GM19452 (cell line): ENCODE data around the gene SLC6A6.
"Not testable (repeated sequence)": the region's sequence is repeated elsewhere in the genome, so short reads cannot be mapped to it uniquely, and the experiment has no call there.

Experiments
- ATAC-seq: cut with Tn5 transposase; IDR thresholded peaks from one replicate; pipeline ENCODE4 v1.9.1; 2021; ENCODE audit not compliant: unreplicated experiment

The SLC6A6 gene

DNA sequence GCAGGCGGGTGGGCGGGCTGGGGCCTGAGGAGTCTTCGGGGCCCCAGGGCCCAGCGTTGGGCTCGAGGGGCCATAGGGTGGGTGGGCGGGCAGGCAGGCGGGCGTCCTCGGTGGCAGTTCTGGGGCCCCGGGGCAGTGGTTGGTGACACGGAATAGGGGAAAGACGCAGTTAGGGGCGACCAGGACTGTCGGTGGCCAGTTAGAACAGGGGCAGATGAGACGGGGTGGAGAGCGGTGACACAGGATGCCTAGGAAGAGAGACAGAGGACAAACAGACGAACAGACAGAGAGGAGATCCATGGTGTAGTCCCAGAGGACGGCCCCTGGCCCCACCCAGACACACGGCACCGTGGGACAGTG is 101.3 kb downstream of the SLC6A6 start:
- ATAC-seq: no peak

GRCh38 chr3:14505001-14505802 is 102.8 kb downstream of the SLC6A6 start:
- ATAC-seq: no peak

DNA sequence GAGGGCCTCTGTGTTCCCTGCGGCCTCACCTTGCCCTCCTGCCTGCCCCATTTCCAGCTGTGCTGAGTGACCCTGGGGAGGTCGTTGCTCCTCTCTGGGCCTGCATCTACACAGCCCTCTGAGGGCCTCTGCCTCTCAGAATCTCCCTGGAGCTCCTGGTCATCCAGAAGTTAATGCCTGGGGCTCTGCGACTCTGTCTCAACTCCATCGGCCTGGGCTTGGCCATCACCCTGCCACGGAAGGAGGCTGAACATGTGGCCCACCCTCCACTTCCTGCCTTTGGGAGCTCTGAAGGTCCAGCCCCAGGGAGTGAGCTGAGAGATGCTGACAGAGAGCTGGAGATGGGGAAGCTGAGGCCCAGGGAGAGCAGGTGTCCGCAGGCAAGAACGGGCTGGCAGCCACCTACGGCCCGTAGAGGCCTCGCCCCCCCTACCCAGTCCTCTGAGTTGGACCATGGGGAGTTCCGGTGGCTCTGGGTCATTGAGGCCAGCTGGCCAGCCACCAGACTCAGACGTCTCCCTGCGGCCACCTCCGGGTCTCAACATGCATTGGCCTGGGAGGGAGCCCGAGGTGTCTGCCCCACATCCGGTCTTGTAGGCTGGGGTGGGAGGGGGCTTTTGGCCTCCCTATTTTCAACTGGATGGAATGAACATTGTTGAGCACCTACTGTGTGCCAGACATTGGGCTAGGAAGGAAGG is 103.5 kb downstream of the SLC6A6 start:
- ATAC-seq: no peak

- no peak for ATAC-seq
Observed at GRCh38 chr3:14506626-14507304, 104.4 kb downstream of the SLC6A6 start.

GRCh38 chr3:14507305-14507741 is 104.9 kb downstream of the SLC6A6 start:
- ATAC-seq: no peak

- ATAC-seq: no peak
Observed at GRCh38 chr3:14507757-14508504, 105.5 kb downstream of the SLC6A6 start.

GRCh38 chr3:14508505-14508819 is 106.1 kb downstream of the SLC6A6 start:
- ATAC-seq: no peak

DNA sequence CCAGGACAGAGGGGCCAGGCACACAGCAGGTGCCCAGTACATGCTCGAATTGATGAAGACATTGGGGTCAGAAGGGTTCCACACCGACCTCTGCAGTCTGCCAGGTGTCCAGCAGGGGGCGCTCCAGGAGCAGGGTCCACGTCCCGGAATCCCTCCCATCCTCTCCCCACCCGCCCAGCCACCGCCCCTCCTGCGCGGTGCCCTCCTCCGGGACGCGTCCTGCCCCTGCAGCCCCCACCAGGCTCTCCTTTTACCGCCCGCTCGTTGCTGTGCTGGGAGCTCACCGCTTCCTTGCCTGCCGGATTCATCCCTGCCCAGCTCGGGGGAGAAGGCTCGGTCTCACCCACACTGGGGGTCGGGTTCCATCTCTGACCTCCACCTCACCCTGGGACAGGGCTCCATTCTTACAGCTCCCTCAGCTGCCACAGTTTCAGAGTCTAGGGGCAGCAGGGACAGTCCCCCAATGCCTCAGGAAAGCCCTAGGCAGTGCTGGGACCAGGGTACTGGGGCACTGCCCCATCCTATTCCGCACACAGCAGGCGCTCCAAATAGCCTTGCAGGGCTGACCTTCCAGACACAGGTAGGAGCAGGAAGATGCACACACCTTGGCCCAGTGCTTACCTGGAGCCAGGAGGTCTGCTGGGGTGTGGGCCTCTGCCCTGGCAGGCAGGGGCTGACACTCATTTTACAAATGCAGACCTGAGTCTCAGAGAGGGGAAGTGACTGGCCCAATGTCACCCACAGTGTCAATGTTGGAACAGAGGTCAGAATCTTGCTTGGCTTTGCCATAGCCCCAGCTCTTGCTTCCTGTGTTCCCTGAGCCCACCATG is 106.8 kb downstream of the SLC6A6 start:
- ATAC-seq: no peak

DNA sequence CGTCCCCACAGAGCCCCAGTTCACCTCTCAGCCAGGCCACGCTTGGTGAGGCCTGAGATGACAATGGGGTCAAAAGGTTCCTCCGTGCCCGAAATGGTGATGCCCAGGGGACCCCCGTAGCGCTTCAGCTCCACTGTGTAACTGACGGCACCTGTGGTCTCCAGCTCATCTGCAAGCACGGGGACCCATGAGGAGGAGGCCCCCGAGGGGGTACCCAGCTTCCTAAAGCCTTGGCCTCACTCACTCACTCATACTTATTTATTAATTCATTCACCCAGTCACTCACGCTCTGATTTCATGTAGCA is 107.3 kb downstream of the SLC6A6 start:
- ATAC-seq: no peak

DNA sequence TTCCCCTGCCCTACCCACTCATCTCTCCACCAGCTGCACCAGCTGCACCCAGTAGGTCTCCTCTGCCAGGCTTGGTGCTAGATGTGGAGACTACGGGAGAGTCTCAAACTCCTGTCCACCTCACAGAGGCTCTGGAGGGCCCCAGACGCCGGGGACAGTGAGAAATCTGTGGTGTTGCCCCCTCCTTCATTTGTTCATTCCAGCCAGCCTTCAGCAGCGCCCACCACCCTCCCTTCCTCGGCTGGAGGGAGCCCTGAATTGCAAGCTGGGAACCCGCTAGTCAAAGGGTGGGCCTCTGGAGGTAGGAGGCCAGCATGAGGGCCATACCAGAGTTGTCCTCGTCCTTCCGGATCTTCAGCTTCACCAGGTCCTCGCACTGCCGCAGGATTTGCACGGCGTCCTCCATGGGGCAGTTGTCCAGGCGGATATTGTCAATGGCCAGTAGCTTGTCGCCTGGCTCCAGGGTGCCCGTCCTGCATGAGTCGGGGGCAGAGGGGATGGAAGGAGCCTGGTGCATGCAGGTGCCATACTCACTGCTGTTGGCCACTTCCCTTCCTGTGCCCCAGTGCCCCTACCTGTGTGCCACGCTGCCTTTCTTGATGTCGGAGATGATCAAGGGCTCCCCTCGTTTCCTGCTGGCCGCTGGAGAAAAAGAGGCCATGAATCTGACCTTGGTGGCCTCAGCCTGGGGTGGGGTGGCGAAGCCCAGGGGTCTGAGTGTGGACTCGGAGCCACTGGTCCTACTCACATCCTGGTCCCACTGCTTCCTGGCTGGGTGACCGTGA is 108.6 kb downstream of the SLC6A6 start:
- ATAC-seq: no peak

DNA sequence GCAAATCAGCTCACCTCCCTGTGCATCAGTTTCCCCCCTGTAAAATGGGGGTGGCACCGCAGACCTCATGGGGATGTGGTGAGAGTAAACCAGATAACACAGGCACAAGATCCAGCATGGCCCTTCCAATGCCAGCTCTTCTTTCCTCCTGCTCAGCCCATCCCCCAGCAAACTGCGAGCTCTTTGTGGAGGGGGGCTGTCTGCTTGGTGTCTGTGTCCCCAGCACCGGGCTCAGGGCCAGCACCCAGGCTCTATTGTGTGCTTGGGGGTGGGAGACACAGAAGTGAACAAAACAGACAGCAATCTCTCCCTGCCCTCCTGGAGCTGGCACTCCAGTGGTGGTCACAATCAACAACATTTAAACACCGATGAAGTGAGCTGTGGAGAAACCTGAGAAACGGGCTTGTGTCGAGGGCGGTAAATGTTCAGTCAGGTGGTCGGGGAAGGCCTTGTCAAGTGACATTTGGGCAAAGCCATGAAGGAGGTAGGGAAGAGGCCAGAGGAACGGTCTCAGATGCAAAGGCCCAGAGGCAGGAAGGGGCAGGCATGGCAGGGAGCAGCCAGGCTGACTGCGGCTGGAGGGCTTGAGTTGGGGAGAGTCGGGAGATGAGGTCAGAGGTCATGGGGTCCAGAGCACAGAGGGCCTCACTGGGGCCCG is 109.3 kb downstream of the SLC6A6 start:
- ATAC-seq: no peak

- ATAC-seq: no peak
Observed at GRCh38 chr3:14512281-14512941, 110.0 kb downstream of the SLC6A6 start.

GRCh38 chr3:14512942-14513327 is 110.5 kb downstream of the SLC6A6 start:
- ATAC-seq: no peak

DNA sequence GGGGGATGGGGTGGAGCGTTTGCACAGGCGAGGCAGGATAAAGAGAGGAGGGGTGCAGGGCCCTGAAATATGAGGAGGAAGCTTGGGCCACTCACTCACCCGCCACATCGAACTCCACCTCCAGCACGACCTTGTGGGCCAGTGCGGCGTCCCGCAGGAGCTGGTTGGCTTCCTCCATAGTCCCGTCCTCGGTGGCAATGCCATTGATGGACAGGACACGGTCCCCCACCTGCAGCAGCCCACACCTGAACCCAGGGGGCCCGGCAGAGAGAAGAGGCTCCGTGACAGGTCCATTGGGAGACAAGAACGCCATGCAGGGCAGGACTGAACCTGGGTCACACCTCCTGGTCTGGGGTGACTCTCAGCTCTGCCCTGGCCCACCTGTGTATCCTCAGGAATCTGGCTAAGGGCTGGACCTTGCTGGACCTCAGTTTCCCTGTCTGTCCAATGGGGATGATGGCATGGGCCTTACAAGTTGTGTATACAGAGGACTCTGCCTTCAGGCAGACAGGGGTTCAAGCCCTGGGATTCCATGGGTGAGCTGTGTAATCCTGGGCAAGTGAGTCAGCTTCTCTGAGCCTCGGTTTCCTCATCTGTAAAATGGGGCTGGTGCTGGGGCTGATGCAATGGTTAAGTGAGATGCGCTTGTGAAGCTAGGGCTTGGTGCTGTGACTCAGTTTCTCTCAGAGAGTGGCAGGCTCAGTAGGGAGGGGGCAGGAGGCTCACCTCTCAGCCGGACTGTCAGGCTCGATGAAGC is 111.3 kb downstream of the SLC6A6 start:
- ATAC-seq: no peak

DNA sequence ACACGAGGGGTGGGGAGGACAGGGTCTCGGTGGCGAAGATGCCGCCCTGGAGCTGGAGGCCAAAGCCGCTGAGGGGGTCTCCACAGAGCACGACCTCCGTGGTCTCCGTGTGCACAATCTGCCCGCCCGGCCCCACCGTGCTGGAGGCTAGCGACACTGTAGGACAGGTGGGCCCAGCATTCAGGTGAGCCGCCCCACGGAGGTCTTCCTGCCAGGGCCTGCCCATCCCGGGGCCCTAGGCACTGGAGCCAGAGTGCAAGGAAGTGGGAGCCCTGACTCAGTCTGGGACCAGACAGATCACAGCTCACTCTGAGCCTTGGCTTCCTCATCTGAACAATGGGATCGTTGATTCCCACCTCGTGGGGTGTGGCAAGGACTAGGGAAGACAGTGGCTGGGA is 111.9 kb downstream of the SLC6A6 start:
- no peak for ATAC-seq

- not testable (repeated sequence) for ATAC-seq
Observed at GRCh38 chr3:14515526-14515925, 113.1 kb downstream of the SLC6A6 start.

DNA sequence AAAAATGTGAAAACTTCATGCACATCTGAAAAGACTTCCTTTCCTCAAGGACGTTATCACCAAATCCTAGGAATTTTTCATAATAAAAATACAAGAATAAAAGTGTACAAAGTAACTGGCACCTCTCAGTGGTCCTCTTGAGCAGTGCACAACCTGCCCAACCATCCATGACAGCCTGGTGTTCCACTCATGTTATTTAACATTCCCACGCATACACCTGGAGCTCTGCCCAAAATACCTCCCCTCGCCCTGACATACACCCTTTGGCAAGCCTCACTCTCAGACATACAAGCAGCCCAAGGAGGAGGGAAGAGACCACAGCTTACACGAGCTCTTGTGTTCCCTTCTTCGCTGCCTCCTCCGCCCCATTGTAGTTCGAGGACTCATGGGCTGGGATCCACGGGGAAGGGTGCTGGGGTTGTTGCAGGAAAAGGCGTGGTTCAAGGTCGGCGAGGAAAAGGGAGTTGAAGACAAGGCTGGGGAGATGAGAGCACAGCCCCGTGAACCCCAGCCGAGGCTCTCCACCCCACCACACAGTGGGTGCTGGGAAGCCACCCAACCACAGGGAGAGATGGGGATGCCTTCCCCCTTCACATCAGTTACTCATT is 114.4 kb downstream of the SLC6A6 start:
- ATAC-seq: no peak
